Testis (tissue), 3 donors: ENCODE measurements around the gene LANCL2. TPM values are rescaled to one million over a fixed set of nuclear protein-coding genes. Genes with fewer than 3 reads are reported as not detected.

Experiments used
- DNase-seq: peaks from one replicate; pipeline ENCODE4 v3.0.0-alpha.2; 2019
- H3K27ac ChIP-seq, 2 donors: fragments of 200-600 bp; sonication (generic); one replicate each; pipeline ENCODE4 v1.5.1; 2019
- H3K27me3 ChIP-seq: fragments of 200-600 bp; sonication (generic); one replicate; pipeline ENCODE4 v1.5.1; 2019
- H3K36me3 ChIP-seq: fragments of 200-600 bp; sonication (generic); one replicate; pipeline ENCODE4 v1.5.1; 2017; ENCODE audit warnings: low read depth; ENCODE audit errors: missing control alignments
- H3K4me1 ChIP-seq: fragments of 200-600 bp; sonication (generic); one replicate; pipeline ENCODE4 v1.5.1; 2019
- H3K4me3 ChIP-seq, 2 donors: fragments of 200-600 bp; sonication (generic); one replicate each; pipeline ENCODE4 v1.5.1; 2017 to 2019
- H3K9me3 ChIP-seq: fragments of 200-600 bp; sonication (generic); one replicate; pipeline ENCODE4 v1.5.1; 2017
- CTCF ChIP-seq, 3 experiments: fragments of 450-650 bp in 2 of 3; fragments of 200-600 bp in 1 of 3; sonication (generic) in 1 of 3; IDR thresholded peaks; one replicate each; pipeline ENCODE4 v1.5.1; 2016 to 2019; ENCODE audit warnings: antibody characterized with exemption in 3 of 3, mild to moderate bottlenecking in 2 of 3, moderate library complexity in 1 of 3
- POLR2A ChIP-seq: fragments of 450-650 bp; IDR thresholded peaks from one replicate; pipeline ENCODE4 v1.6.1; 2017; ENCODE audit warnings: antibody characterized with exemption, mild to moderate bottlenecking, moderate library complexity
- WGBS, 2 donors: methylation state at CpG; one replicate each; pipeline ENCODE4 v1.1.5; 2018; 5-methylcytosine and 5-hydroxymethylcytosine counted together
- intact Hi-C: fragments of 100-400 bp; cut with DNase I; formaldehyde crosslinking; loops from one replicate; pipeline ENCODE4 v1.15.1; 2023; ENCODE audit warnings: low total_unique reads
- polyA plus RNA-seq: library from polyadenylated mRNA; stranded (reverse); fragments of 350-450 nt; fragmentation: Illumina TruSeq; extraction: RNeasy Lipid Tissue Mini Kit (QIAGEN cat#74804); gene quantifications from one replicate; pipeline ENCODE4 v1.2.3, GENCODE V29; 2014; ENCODE audit warnings: low read depth, low replicate concordance; ENCODE audit not compliant: insufficient read depth
- total RNA-seq, 2 donors: library from RNA; depleted of rRNA; stranded (reverse); fragments of >200 nt; gene quantifications; one replicate each; pipeline ENCODE4 v1.2.3, GENCODE V29; 2016

The LANCL2 gene
- total and polyA plus RNA-seq, 3 donors from 2014 or later, result 49.0 to 59.7 (median 50.5) TPM

GRCh38 chr7:55409482-55410225, 44.5 kb downstream of the LANCL2 start:
- 56 to 71% methylated on average over 3 of the region's 3 CpGs for WGBS, 2 donors
- H3K4me3 ChIP-seq, result no peak overlapping the region
- DNase-seq, result no peak
- TF ChIP-seq POLR2A, result no peak
- no peak for TF ChIP-seq CTCF (IDR thresholded peaks at IDR 0.05)
- H3K36me3 ChIP-seq, result no peaks in the 10 kb centered on the region
- intact Hi-C loops, result loop anchor here (5.0 kb wide), 1 partner anchor 127 kb away; no protein-coding TSS in a partner anchor
- H3K27me3 ChIP-seq, result no peaks in the 10 kb centered on the region
- H3K4me1 ChIP-seq, result peaks cover 7% of the 10 kb centered on the region
- H3K9me3 ChIP-seq, result no peaks in the 10 kb centered on the region
- H3K27ac ChIP-seq, result no peak overlapping the region

DNA sequence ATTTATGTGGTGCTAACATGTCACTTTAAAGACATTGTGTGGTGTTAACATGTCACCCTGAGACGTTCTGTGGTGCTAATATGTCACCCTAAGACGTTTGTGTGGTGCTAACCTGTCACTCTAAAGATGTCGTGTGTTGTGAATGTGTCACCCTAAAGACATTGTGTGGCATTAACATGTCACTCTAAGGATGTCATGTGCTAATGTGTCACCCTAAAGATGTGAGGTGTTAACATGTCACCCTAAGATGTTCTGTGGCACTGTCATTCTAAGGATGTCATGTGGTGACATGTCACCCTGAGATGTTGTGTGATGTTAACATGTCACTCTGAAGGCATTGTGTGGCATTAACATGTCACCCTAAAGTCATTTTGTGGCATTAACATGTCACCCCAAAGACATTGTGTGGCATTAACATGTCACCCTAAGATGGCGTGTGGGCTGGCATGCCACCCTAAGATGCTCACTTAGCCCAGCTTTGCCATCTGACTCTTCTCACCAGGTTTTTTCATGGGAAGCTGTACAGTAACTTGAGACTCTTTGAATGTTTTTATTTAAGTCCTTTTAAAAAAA, 45.6 kb downstream of the LANCL2 start:
- 76 to 83% methylated on average over 4 of the region's 4 CpGs for WGBS, 2 donors
- no peak for DNase-seq
- H3K36me3 ChIP-seq, result no peaks in the 10 kb centered on the region
- no peak overlapping the region for H3K27ac ChIP-seq
- no peaks in the 10 kb centered on the region for H3K27me3 ChIP-seq
- H3K4me3 ChIP-seq, result no peak overlapping the region
- TF ChIP-seq POLR2A, result no peak
- no peak for TF ChIP-seq CTCF (IDR thresholded peaks at IDR 0.05)
- intact Hi-C loops, result loop anchor here (5.0 kb wide), 1 partner anchor 128 kb away; no protein-coding TSS in a partner anchor
- H3K9me3 ChIP-seq, result no peaks in the 10 kb centered on the region
- H3K4me1 ChIP-seq, result peaks cover 7% of the 10 kb centered on the region

DNA sequence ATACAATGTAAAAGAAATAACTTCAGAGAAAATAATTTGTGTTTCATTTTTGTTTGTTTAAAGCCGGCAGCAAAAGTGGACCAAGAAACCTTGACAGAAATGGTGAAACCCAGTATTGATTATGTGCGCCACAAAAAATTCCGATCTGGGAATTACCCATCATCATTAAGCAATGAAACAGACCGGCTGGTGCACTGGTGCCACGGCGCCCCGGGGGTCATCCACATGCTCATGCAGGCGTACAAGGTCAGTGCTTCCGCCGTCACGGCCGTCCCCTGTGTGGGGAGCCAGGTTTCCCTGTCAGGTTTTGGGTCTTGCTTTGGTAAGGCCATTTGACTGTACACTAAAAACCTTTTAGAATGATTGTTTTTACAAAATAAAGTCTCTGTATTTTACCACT, 46.7 kb downstream of the LANCL2 start:
- Histone ChIP-seq H3K4me3 (no peak overlapping the region), H3K36me3 (no peaks in the 10 kb centered on the region), H3K9me3 (no peaks in the 10 kb centered on the region), H3K27me3 (no peaks in the 10 kb centered on the region), H3K4me1 (peaks cover 3% of the 10 kb centered on the region), H3K27ac (no peak overlapping the region)
- no peak for TF ChIP-seq POLR2A
- no peak for TF ChIP-seq CTCF (IDR thresholded peaks at IDR 0.05)
- DNase-seq, result no peak
- intact Hi-C loops, result loop anchor here (5.0 kb wide), 1 partner anchor 130 kb away; no protein-coding TSS in a partner anchor
- WGBS, 2 donors, result 89 to 93% methylated on average over 12 of the region's 12 CpGs

DNA sequence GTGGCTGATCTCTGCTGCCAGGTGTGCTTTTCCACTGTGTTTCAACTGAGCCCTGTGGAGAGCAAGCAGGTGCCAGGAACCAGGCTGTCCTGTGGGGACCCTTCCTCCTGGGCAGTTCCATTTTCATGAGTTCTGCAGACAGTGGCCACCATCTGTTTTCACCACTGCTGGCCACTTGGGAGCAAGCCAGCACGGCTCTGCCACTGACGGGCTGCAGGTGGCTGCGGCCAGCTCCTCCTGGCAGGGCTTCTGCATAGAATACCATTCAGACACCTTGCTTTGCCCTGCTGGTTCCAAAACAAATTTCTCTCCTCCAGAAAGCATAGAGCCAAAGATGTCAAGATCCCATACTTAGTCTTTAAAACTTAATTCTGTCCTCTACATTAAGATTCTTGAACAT, 48.3 kb downstream of the LANCL2 start:
- intact Hi-C loops, result loop anchor here (5.0 kb wide), 1 partner anchor 131 kb away; no protein-coding TSS in a partner anchor
- no peak for DNase-seq
- H3K36me3 ChIP-seq, result no peaks in the 10 kb centered on the region
- WGBS, 2 donors, result 82 to 83% methylated on average over 3 of the region's 3 CpGs
- H3K27ac ChIP-seq, result no peak overlapping the region
- no peak overlapping the region for H3K4me3 ChIP-seq
- H3K9me3 ChIP-seq, result no peaks in the 10 kb centered on the region
- TF ChIP-seq POLR2A (no peak), CTCF (IDR thresholded peaks at IDR 0.05) (no peak)
- no peaks in the 10 kb centered on the region for H3K27me3 ChIP-seq
- H3K4me1 ChIP-seq, result peaks cover under 1% of the 10 kb centered on the region
